ENCODE data around the gene EIF5A.

Gene EIF5A

DNA sequence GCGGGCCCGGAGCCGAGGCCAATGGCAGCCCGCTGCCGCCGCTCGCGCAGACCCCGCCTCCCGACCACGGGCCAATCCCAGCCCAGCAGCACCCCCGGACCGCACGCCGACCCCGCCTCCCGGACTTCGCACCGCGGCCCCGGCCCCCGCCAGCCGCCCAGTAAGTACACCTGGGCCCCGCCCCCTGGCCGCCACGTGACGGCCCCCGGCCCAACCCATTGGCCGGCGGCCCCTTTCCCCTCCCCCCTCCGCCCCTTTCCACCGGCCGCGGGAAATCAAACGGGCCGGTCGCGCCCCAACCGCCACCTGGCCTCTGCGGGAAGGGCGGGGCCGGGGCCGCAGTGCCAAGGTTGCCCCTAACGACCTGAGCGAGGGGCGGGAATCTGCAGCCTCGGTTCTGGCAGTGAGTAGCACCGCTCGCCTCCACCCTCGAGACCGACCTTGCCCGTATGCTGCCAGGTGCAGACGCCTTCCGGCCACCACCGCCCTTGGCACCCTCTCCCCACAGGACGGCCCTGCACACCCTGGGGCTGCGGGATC lies 12.7 kb upstream of the EIF5A start, which contains the start of gene YBX2:
Gene YBX2 (minus strand): TSS at position 26 of the 540 bp plus-strand sequence. CDS start 139 bp downstream, outside the sequence.
- DNase-seq (ENCODE audit: low spot score), result peak; percentile 92
- TF ChIP-seq, protein P1, sequence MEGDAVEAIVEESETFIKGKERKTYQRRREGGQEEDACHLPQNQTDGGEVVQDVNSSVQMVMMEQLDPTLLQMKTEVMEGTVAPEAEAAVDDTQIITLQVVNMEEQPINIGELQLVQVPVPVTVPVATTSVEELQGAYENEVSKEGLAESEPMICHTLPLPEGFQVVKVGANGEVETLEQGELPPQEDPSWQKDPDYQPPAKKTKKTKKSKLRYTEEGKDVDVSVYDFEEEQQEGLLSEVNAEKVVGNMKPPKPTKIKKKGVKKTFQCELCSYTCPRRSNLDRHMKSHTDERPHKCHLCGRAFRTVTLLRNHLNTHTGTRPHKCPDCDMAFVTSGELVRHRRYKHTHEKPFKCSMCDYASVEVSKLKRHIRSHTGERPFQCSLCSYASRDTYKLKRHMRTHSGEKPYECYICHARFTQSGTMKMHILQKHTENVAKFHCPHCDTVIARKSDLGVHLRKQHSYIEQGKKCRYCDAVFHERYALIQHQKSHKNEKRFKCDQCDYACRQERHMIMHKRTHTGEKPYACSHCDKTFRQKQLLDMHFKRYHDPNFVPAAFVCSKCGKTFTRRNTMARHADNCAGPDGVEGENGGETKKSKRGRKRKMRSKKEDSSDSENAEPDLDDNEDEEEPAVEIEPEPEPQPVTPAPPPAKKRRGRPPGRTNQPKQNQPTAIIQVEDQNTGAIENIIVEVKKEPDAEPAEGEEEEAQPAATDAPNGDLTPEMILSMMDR (IDR thresholded peaks at IDR 0.05; ENCODE audit: extremely low read depth, missing control alignments), result no peak

DNA sequence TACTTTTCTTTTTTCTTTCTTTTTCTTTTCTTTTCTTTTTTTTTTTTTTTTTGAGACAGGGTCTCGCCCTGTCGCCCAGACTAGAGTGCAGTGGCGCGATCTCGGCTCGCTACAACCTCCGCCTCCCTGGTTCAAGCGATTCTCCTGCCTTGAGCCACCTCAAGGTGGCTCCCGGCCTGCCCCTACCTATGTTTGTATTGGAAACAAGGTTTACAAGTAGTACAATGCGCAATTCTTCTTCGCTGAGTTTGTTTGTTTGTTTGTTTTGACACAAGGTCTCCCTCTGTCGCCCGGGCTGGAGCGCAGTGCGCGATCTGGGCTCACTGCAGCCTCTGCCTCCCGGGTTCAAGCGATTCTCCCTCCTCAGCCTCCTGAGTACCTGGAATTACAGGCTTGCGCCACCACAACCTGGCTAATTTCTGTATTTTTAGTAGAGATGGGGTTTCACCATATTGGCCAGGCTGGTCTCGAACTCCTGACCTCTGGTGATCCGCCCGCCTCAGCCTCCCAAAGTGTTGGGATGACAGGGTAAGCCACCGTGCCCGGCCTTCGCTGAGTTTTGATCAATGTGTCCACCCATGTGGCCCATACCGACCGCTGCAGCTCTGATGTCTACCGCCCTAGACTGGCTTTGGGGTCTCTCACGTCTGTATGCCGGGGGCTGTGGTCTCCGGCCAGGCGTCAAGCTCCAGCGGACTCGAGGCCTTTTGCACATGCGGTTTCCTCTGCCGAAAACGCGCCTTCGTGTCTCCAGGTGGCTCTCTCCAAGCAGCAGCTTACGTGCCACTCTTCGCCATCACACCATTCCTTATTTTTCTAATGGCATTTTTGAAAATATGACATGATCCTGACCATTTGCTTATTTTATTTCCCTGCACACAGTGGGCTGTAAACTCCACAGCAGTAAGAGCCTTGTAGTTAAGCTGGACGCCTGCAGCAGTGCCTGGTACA lies 11.9 kb upstream of the EIF5A start:
- TF ChIP-seq, protein P1 (IDR thresholded peaks at IDR 0.05; ENCODE audit: extremely low read depth, missing control alignments), result no peak
- peak; percentile 34 for DNase-seq (ENCODE audit: low spot score)

DNA sequence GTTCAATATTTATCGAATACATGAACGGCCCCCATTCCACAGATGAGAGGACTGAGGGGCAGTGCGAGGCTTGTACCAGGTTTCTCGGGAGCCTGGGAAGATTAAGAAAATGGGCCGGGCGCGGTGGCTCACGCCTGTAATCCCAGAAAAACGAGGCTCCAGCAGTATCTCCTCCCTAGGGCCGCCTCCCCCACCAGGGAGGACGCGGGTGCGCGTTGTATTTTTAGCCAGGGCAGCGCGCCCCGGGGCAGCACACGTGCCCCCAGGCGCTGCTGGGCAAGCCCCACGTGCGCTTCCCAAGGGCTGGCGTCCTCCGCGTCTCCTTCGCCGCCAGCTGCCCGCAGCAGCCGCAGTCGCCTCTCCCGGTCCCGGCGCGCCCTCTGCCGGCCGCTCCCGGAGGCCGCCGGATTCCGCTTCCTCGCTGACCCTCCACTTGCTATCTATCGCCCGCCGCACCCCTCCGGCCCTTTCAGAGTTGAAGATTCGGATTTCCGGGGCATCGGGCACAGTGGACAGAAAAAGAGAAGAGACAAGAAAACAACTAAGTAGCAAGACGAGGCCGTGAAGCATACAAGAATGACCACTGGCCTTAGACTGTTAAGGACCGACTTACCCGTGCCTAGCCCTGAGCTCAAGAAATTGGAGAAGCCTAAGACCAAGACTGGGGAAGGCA lies 11.1 kb upstream of the EIF5A start:
- DNase-seq (ENCODE audit: low spot score), result peak; percentile 89
- TF ChIP-seq, protein P1 (IDR thresholded peaks at IDR 0.05; ENCODE audit: extremely low read depth, missing control alignments), result peak; percentile 99

DNA sequence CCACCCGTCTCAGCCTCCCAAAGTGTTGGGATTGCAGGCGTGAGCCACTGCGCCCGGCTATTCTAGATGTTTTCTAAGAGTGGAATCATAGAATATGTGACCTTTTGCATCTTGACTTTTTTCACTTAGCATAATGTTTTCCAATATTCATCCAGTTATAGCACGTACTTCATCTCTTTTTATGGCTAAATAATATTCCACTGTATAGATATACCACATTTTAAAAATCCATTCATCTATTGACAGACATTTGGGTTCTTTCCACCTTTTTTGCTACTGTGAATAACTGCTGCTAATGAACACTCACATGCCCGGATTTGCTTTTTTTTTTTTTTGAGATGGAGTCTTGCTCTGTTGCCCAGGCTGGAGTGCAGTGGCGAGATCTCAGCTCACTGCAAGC lies 3.2 kb upstream of the EIF5A start:
- TF ChIP-seq, protein P1 (IDR thresholded peaks at IDR 0.05; ENCODE audit: extremely low read depth, missing control alignments), result no peak
- DNase-seq (ENCODE audit: low spot score), result no peak

DNA sequence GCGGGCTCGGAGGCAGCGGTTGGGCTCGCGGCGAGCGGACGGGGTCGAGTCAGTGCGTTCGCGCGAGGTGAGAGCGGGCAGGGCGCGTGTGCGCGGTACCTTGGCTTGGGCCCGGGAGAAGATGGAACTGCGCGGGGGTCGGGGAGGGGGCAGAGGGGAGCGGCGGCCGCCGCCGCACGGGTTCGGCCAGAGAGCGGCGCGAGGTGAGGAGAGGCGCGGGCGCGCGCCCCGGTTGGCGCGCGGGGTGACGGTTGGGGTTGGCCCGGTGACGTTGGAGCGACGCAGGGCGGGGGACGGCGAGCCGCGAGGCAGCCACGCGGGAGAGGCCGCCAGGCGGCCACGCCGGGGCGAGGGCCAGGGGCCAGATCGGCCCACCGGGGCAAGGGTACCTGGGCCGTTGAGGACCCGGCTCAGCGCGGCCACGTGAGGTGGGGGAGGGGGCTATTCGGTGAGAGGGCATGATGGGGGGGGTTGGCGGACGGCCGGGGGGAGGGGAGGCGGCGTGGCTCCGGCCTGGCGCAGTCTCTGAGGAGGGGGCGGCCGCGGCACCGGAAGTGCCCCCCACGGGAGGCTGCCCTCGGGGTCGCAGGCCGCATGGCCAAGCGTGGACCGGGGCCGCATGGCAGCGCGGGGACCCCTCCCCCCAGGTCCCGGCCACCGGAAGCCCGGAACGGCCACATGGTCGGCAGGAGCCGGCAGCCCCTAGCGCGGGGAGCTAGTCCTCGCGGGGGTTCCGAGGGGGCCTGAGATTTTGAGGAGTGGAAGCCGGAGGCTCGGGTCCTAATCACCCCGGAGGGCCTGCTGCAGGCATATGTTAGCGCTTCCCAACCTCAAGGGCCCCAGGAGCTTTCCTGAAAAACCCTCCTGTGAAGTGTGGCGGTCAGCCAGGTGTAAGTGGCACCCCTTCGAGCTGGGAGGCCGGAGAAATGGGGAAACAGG lies 527 bp downstream of the EIF5A start:
- no peak for DNase-seq (ENCODE audit: low spot score)
- TF ChIP-seq, protein P1 (IDR thresholded peaks at IDR 0.05; ENCODE audit: extremely low read depth, missing control alignments), result no peak

DNA sequence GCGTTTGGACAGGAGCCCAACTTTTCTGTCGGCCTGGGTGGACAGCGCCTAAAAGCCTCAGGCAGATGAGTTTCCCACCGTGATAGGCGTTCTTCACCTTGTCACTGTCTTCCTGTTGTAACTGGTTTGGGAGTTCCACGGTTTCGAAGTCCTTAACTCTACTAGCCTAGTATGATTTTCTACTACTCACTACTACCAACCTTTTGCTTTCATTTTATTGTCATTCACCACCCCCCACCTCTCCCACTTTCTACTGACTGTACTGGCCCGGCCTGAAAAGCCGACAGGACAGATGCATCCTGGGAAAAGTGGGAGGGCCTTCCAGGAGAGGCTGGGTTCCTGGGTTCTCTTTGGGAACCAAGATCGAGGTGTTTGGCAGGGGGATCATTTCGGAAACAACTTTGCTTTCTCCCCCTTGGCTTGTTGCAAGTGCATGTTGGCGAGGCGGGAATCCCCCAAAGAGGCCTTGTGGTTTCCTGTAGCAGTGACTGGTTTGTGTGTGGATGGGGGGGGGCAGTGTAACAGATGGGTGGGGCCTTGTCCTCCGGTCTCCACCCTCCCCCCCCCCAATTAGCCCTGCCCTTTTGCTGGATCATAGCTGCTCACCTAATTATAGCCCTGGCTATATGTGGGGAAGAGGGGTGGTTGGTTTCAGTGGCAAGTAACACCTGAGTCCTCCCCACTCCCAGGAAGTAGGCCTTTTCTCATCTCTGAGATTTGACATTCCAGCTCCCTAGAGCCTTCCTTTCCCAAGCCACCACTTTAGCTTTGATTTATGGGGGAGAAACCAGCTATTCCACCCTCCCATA lies 1.4 kb downstream of the EIF5A start:
- peak; percentile 86 for DNase-seq (ENCODE audit: low spot score)
- TF ChIP-seq, protein P1 (IDR thresholded peaks at IDR 0.05; ENCODE audit: extremely low read depth, missing control alignments), result no peak
